Activated CD8-positive, alpha-beta memory T cell treated with anti-CD3 and anti-CD28 coated beads for 1 hour (primary cell): ENCODE data around the gene ZBTB16.

ENCODE experiments used
- DNase-seq, 2 donors: peaks; one replicate each; pipeline ENCODE4 v3.0.0-alpha.2; 2020; ENCODE audit warnings: low read depth in 1 of 2; ENCODE audit errors: extremely low read depth in 1 of 2

ZBTB16 gene

GRCh38 chr11:114147375-114148012, 88.0 kb downstream of the ZBTB16 start:
- no peak for DNase-seq

- no peak for DNase-seq
Measured at GRCh38 chr11:114148013-114148382, 88.5 kb downstream of the ZBTB16 start.

DNA sequence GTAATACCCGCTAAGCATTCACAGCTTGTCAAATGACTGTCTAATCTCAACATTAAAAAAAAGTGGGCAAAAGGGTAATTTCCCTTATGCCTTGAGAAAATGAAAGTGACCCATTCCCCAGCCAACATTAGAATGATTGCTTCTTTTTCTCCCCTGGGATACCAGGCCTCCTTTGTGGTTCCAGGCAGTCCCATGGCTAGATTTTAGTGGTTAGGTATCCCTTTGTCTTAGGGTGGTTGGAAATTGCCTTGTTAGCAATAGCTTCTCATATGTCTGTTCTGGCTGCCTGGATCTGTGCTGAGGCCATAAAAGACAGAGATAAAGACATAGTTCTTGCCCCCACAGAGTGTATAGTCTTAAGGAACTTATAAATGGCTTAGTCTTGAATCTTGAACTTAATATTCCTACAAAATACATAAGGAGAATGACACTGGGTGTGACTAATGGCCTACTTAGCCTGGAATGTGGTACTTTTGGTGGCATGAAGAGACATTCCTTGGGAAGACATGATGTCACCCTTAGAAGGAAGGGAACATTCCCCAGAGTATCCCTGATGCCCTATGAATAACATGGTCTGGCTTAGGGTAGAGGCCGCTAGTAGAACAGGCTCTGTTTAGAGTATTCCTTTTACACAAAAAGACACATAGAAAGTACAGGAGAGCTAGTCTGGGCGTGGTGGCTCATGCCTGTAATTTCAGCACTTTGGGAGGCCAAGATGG, 90.3 kb downstream of the ZBTB16 start:
- DNase-seq, result no peak

DNA sequence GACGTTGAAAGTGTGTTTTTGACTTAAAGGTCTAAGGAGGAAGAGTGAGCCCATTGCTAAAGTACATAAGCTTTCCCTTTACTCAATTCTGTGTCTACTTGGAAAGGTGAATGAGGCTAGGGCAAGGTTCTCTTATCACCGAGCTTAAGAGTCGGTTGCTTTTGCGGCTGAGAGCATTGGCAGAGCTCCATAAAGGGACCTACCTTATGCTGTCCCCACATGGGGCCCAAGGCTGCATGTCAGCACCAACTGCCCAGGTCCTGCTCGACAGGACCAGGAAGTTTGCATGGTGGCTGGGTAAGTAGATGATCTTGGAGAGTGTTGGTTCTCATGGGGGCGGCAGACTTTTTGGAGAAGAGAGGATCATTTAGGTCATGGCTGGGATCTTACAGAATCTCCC, 91.2 kb downstream of the ZBTB16 start:
- DNase-seq, result no peak

DNA sequence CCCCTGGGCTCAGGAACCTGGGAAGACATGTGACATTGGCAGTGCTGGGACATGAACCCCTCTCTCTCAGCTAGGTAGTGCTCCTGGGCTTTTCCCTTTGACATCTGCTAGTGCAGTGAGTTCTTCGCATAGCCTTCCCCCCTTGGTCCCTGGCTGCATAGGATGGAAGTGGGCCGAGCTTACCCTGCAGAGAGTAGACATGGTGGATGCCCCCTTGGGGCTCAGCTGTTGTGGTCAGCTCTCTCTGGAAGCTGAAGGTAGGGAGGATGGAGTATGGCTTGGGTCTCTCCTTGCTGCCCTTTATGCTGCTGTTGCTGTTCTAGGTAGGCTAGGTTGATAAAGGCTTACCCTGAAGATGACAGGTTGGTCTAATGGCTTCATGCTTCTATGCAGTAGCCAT, 92.1 kb downstream of the ZBTB16 start:
- DNase-seq, result no peak

DNA sequence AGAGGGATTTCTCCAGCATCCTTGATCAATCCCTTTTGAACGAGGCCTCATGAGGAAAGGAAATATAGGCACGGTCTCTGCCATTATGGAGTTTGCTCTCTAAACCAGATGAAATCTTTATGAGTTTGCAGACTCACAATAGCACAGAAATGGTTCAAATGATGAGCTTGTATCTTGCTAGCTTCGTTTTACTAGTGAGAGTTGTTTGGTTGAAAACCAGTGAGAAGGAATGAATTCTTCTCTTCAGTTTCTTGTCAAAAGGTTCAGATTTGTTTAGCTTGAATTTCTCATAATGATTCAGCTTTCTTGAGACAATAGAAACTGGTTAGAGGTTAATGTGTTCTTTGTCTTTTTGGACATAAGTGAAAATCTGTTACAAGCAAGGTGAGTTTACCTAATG, 92.7 kb downstream of the ZBTB16 start:
- DNase-seq, result no peak

GRCh38 chr11:114152785-114153184, 93.3 kb downstream of the ZBTB16 start:
- no peak for DNase-seq

DNA sequence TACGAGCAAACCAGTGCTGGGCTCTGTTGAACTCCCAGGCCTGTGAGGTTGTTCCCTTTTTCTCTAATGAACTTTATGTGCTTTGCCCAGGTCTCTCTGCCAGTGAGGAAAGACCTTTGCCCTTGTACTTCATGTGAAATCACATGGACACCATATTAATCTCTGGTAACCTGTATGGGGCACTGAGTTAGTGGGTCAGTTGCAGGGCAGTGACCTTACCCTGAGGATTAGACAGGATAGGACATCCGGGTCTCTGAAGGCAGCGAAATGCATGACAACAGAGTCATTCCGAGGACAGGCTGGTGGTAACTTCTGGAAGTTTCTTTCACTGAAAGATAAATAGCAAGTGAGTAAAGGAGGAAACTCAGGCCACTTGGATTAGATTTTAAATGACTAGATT, 93.7 kb downstream of the ZBTB16 start:
- DNase-seq, result no peak

- no peak for DNase-seq
Measured at GRCh38 chr11:114154271-114155047, 94.9 kb downstream of the ZBTB16 start.

DNA sequence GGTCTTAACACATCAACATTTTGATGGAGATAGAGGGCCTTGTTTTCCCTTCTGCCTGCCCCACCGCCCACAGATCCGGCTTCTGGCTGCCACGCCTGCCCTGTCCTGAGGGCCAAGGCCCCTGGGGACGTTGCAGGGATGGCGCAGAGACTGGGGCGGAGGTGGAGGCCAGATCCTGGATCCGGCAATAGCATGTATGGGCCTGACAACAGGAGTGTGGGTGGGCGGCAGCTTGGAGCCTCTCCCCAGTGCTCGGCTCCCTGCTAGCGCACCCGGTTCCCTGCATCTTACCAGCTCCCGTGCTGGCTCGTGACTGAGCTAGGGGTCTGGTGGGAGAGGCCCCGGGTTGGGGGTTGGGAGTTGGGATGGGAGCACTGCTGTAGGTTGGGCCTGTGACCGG, 95.6 kb downstream of the ZBTB16 start:
- no peak for DNase-seq

DNA sequence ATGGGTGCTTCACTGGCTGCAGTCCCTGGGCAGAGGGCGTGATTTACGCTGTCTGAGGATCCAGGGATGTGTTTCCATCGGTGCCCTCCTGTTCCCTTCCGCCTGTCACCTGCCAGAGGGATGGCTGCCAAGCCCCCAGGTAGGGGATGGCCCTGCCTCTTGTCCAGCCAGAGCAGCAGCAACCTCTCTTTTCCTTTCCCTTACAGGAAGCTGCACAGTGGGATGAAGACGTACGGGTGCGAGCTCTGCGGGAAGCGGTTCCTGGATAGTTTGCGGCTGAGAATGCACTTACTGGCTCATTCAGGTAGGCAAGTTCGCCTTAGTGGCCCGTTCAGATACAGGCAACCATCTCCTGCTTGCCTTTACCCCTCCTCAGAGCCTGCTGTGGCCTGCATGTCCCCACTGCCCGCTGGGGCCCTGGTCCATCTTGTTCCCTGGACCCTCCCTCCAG, 96.6 kb downstream of the ZBTB16 start:
- no peak for DNase-seq

- DNase-seq, result no peak
Measured at GRCh38 chr11:114156782-114157181, 97.3 kb downstream of the ZBTB16 start.

DNA sequence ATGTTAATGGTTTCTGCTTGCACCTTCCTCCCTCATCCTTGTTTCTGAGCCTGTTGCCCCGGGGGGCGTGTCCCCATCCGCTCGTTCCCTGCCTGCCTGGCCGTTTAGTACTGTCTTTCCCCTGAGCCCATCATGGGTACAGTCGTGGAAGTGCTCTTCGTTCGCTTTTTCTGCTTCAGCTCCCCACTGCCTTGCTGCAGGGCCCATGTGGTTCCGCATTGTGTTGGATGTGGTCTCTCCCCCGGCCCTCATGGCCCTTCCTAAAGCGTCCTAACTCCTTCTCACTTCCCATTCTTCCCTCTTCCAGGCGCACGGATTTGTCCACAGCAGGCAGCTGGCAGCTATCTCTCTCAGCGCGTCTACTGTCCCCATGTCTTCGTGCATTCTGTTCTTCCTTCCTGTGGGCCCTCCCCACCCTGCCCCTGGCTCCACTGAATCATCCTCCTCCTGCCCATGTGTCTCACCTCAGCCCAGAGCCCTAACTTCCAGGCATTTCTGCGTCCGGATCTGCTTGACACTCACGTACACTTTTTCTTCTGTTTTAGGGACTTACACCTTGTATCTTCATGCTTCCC, 98.1 kb downstream of the ZBTB16 start:
- DNase-seq, result no peak

DNA sequence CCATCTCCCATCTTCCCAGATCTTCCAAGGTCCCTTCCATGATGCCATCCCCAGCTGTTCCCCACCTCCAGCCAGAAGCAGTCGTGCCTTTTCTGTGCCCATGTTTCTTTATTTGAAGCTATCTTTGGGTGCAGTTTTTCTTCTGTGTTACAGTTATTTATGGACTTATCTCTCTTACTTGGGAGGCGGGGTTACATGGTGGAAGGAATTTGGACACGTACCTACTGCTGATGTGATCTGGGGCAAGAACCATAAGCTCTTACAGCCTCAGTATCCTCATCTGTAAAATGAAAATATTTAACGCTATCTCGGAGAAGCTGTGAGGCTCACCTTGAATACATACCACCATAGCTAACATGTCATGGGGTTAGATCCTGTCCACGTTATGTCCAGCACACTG, 98.9 kb downstream of the ZBTB16 start:
- DNase-seq, result no peak

GRCh38 chr11:114158886-114159285, 99.4 kb downstream of the ZBTB16 start:
- no peak for DNase-seq

GRCh38 chr11:114159320-114159719, 99.8 kb downstream of the ZBTB16 start:
- DNase-seq, result no peak

DNA sequence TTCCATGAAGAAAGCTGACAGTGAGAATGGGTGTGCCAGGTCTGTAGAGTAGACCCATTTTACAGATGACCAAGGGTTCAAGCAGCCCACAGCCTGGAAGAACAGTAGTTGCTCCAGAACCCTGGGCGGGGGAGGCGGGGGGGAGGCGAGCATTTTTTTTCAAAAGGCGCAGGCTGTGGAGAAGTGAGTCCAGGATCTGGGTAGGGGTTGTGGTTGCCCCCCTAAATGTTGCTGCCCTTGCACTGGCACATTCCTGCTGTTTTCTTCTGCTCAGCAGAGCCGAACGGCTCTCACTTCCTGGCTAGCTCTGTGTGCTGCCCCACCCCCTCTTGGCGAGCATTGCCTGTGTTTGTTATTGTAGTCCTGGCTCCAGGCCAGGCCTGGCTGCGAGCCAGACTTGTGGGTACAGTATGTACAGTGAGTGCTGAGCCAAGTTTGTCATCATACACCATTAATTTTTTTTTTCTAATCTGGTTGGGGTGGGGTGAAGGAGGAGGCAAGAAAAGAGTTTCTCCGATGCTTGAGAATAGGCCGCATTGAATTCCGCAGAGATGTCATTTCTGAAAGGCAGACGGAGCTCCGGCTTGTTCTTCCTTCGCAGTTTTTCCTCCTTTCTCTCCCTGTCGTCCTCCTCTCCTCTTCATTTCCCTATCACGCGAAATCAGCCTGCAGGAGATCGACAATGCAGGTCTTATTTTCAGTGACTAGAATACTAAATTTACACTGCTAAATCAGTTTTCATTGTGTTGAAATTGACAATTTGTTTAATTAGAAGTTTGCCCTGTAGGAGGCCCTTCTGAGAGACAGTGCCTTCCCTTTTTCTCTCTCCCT, 100.5 kb downstream of the ZBTB16 start:
- peak; percentile 69 to 94 for DNase-seq

DNA sequence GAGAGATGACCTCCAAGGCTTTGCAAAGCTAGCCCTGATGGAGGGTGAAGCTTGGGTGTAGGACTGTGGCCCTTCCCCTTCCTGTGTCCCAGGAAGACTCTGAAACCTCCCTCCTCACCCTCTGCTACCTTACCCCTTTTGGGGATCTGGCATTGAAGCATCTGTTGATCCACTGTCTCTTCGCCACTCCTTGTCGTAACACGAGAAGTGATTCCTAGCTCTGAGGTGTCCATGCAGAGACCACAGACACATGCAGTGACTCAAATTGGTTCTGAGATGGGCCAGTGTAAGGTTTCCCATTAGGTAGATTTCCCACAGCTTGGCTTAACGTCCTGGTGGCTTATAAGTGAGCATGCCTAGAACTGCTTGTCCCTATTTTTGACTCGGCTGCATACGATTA, 101.4 kb downstream of the ZBTB16 start:
- no peak for DNase-seq

DNA sequence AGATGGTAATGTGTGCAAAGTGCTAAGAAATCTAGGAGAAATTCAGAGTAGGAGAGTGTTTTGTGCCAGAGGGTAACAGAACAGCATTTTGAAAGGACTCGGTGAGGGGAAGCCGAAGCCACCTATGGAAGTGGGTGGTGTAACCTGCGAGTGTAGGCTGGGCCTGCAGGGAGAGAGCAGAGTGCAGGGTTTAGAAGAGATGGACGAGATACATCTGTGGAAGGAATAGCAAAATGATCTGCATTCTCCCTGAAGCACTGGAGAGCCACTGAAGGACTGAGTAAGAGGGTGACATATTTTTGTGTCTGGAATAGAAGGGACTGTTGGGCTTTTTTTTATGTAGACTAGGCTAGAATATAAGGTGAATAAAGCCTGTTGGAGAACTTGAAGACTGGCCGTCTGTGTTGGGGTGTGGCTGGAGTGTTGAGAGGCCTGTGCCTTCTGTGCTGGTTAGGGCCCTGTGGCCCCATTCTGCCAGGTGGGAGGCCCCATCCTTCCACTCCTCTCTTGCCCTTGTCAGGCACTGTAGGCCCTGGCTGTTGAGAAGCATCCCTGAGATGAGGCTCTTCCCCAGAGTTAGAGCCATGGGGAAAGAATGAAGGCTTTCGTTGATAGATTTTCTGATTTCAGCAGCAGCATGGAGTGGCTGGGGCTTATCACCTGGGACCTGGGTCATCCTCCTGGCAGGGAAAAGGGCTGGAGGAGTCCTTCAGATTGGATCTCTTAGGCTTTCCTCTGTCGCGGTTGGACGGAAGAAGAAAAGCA, 102.2 kb downstream of the ZBTB16 start:
- no peak for DNase-seq

GRCh38 chr11:114162719-114163123, 103.2 kb downstream of the ZBTB16 start:
- no peak for DNase-seq
